Measurements from ENCODE around the gene DRC3.

The DRC3 gene

GRCh38 chr17:18021372-18021771, 48.7 kb downstream of the DRC3 start:
- DNase-seq (ENCODE audit: low read depth), result no peak

GRCh38 chr17:18025241-18025944, 52.7 kb downstream of the DRC3 start:
- DNase-seq (ENCODE audit: low read depth), result no peak

GRCh38 chr17:18025945-18026776, 53.5 kb downstream of the DRC3 start:
- peak; percentile 61 for DNase-seq (ENCODE audit: low read depth)

GRCh38 chr17:18027280-18027679, 54.6 kb downstream of the DRC3 start:
- DNase-seq (ENCODE audit: low read depth), result no peak

- DNase-seq (ENCODE audit: low read depth), result no peak
Observed at GRCh38 chr17:18028114-18028951, 55.7 kb downstream of the DRC3 start.

- DNase-seq (ENCODE audit: low read depth), result no peak
Observed at GRCh38 chr17:18028952-18029540, 56.4 kb downstream of the DRC3 start.

GRCh38 chr17:18031955-18032354, 59.3 kb downstream of the DRC3 start:
- no peak for DNase-seq (ENCODE audit: low read depth)

GRCh38 chr17:18033442-18034099, 60.9 kb downstream of the DRC3 start:
- DNase-seq (ENCODE audit: low read depth), result peak; percentile 60

GRCh38 chr17:18035704-18036103, 63.0 kb downstream of the DRC3 start:
- DNase-seq (ENCODE audit: low read depth), result no peak

- no peak for DNase-seq (ENCODE audit: low read depth)
Observed at GRCh38 chr17:18037486-18037885, 64.8 kb downstream of the DRC3 start.

- no peak for DNase-seq (ENCODE audit: low read depth)
Observed at GRCh38 chr17:18038149-18038850, 65.6 kb downstream of the DRC3 start.

- DNase-seq (ENCODE audit: low read depth), result peak; percentile 95
Observed at GRCh38 chr17:18038861-18039534, 66.3 kb downstream of the DRC3 start, which contains the start of the genes ATPAF2 and GID4. Gene ATPAF2, minus strand, starts transcription at chr17:18039168. Its CDS starts 155 bp downstream, at chr17:18039013. Gene GID4, plus strand, starts transcription at chr17:18039408. Its CDS starts 57 bp downstream, at chr17:18039465.

- no peak for DNase-seq (ENCODE audit: low read depth)
Observed at GRCh38 chr17:18039535-18040260, 67.0 kb downstream of the DRC3 start.

GRCh38 chr17:18040261-18040858, 67.7 kb downstream of the DRC3 start:
- DNase-seq (ENCODE audit: low read depth), result no peak

GRCh38 chr17:18041776-18042175, 69.1 kb downstream of the DRC3 start:
- no peak for DNase-seq (ENCODE audit: low read depth)

- DNase-seq (ENCODE audit: low read depth), result no peak
Observed at GRCh38 chr17:18042983-18043382, 70.3 kb downstream of the DRC3 start.

- DNase-seq (ENCODE audit: low read depth), result no peak
Observed at GRCh38 chr17:18043491-18043890, 70.8 kb downstream of the DRC3 start.

GRCh38 chr17:18044609-18045008, 71.9 kb downstream of the DRC3 start:
- no peak for DNase-seq (ENCODE audit: low read depth)

Data from non-pigmented ciliary epithelial cell (primary cell).